Esophagus muscularis mucosa (tissue), 4 donors: ENCODE measurements around the gene TMCC3. TPM values are rescaled to one million over a fixed set of nuclear protein-coding genes. Genes with fewer than 3 reads are reported as not detected.

Source experiments
- DNase-seq: peaks from one replicate; pipeline ENCODE4 v3.0.0-alpha.2; 2017; ENCODE audit errors: extremely low spot score
- H3K27ac ChIP-seq, 4 donors: fragments of 200-600 bp; sonication (generic); replicated peaks in 1 of 4; 1 replicate in 3 of 4; 2 replicates in 1 of 4; pipeline ENCODE4 v1.5.1; 2016 to 2019; ENCODE audit warnings: mild to moderate bottlenecking in 1 of 4
- H3K27me3 ChIP-seq, 4 donors: fragments of 200-600 bp; sonication (generic); one replicate each; pipeline versions ENCODE4 v1.5.1 to v1.6.0; 2016 to 2019
- H3K36me3 ChIP-seq, 4 donors: fragments of 200-600 bp; sonication (generic); one replicate each; pipeline ENCODE4 v1.5.1; 2016 to 2019
- H3K4me1 ChIP-seq, 4 donors: fragments of 200-600 bp; sonication (generic); one replicate each; pipeline ENCODE4 v1.5.1; 2016 to 2019
- H3K4me3 ChIP-seq, 4 donors: fragments of 200-600 bp; sonication (generic); 1 replicate in 2 of 4; 2 replicates in 2 of 4; pipeline ENCODE4 v1.5.1; 2016 to 2019; ENCODE audit warnings: mild to moderate bottlenecking in 4 of 4, moderate library complexity in 1 of 4
- H3K9me3 ChIP-seq, 4 donors: fragments of 200-600 bp; sonication (generic); 1 replicate in 3 of 4; 2 replicates in 1 of 4; pipeline ENCODE4 v1.5.1; 2016 to 2019
- CTCF ChIP-seq, 3 experiments: fragments of 200-600 bp in 2 of 3; fragments of 450-650 bp in 1 of 3; sonication (generic) in 2 of 3; IDR thresholded peaks; one replicate each; pipeline ENCODE4 v1.5.1; 2017 to 2019; ENCODE audit warnings: antibody characterized with exemption in 3 of 3, mild to moderate bottlenecking in 2 of 3, moderate library complexity in 1 of 3
- EP300 ChIP-seq: sonication (generic); formaldehyde crosslinking; IDR thresholded peaks from one replicate; pipeline ENCODE4 v1.6.1; 2017; ENCODE audit warnings: antibody characterized with exemption
- POLR2A ChIP-seq: fragments of 450-650 bp; IDR thresholded peaks from one replicate; pipeline ENCODE4 v1.6.1; 2017; ENCODE audit warnings: antibody characterized with exemption, moderate library complexity, mild to moderate bottlenecking, low read depth
- POLR2AphosphoS5 ChIP-seq, 2 donors: sonication (generic); formaldehyde crosslinking; IDR thresholded peaks; one replicate each; pipeline ENCODE4 v1.6.1; 2017; ENCODE audit warnings: antibody characterized with exemption in 2 of 2
- WGBS: methylation state at CpG from one replicate; pipeline ENCODE4 v1.1.5; 2018; 5-methylcytosine and 5-hydroxymethylcytosine counted together
- intact Hi-C: fragments of 100-400 bp; cut with DNase I; formaldehyde crosslinking; loops from one replicate; pipeline ENCODE4 v1.15.1; 2023
- total RNA-seq, 4 donors: library from RNA; depleted of rRNA; stranded (reverse); fragments of >200 nt; gene quantifications; one replicate each; pipeline versions ENCODE4 v1.1.0 to v1.2.1, GENCODE V29; 2016

The TMCC3 gene
- total RNA-seq, 4 donors from 2014 or later = 17.0 to 30.5 (median 19.5) TPM

DNA sequence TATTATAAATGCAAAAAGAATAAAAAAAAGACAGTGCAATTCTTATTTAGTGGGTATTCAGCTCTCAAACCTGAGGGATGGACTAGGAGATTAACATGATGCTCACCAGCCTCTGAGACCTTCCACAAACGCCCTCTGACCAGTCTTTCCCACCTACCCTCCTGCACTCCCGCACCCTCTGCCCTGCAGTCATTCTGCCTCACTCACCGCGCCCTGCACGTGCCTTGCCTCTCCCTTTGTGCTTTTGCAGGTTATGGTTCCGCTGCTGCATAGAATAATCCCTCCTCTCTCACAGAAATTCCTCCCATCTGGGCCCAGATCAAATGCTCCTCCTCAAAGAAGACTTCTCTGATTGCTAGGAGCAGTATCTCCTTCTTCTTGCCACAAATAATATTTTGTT is 28.5 kb upstream of the TMCC3 start:
- TF ChIP-seq POLR2A = no peak
- TF ChIP-seq EP300 = no peak
- TF ChIP-seq POLR2AphosphoS5 (IDR thresholded peaks at IDR 0.05) = no peak
- TF ChIP-seq CTCF (IDR thresholded peaks at IDR 0.05) = no peak
- Histone ChIP-seq H3K4me1 (peaks cover 0 to 30% (median 19%) of the 10 kb centered on the region in 4 donors), H3K9me3 (no peaks in the 10 kb centered on the region), H3K4me3 (no peak overlapping the region), H3K27ac (no peak overlapping the region), H3K36me3 (no peaks in the 10 kb centered on the region), H3K27me3 (no peaks in the 10 kb centered on the region)
- intact Hi-C loops = no loop called here
- no peak for DNase-seq
- 93% methylated on average over 6 of the region's 6 CpGs for WGBS

DNA sequence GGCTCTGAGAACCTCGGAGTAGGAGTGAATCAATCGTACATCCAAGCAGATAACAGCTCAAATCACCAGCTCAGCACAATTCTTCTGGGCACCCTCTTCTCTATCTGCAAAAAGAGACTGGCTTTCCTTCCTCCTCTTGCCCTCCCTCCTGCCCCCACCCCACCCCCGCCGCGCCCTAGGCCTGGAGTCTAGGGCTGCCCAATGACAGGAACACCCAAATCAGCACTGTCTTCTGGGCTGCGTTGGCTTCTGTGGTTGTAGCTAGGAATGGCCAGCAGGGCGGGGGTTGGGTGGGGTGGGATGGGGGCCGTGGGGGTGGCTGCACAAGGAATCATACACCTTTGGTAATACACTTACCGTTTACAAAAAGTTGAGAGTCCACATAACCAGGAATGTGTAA is 28.0 kb upstream of the TMCC3 start:
- H3K4me1 ChIP-seq = peaks cover 0 to 34% (median 22%) of the 10 kb centered on the region in 4 donors
- intact Hi-C loops = no loop called here
- H3K36me3 ChIP-seq = no peaks in the 10 kb centered on the region
- no peak overlapping the region for H3K4me3 ChIP-seq
- DNase-seq = no peak
- H3K27me3 ChIP-seq = no peaks in the 10 kb centered on the region
- no peak overlapping the region for H3K27ac ChIP-seq
- no peaks in the 10 kb centered on the region for H3K9me3 ChIP-seq
- 82% methylated on average over 7 of the region's 9 CpGs for WGBS
- TF ChIP-seq CTCF (IDR thresholded peaks at IDR 0.05) = no peak
- no peak for TF ChIP-seq POLR2A
- no peak for TF ChIP-seq EP300
- TF ChIP-seq POLR2AphosphoS5 (IDR thresholded peaks at IDR 0.05) = no peak

DNA sequence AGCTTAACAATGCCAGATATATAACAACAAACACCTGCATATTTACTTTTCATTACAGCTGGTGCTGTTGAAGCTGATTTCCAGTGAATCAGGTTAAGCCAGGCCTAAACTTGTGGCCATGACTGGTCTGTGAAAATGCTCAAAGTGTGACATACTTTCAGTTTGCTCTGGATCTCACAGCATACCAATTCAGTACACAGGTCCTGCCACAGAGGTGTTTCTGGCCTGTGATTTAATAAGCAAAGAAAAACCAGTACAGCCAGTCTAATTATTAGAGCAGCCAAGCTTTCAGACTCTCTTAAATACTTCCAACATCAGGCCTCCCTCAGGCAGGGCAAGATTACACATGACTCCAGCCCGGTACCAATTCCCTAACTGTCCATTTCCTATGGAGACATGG is 27.4 kb upstream of the TMCC3 start:
- H3K27ac ChIP-seq = no peak overlapping the region
- H3K4me1 ChIP-seq = peaks cover 0 to 34% (median 21%) of the 10 kb centered on the region in 4 donors
- intact Hi-C loops = no loop called here
- no peaks in the 10 kb centered on the region for H3K36me3 ChIP-seq
- 77% methylated on average over 1 of the region's 1 CpG for WGBS
- H3K27me3 ChIP-seq = no peaks in the 10 kb centered on the region
- TF ChIP-seq POLR2AphosphoS5 (IDR thresholded peaks at IDR 0.05) (no peak), CTCF (IDR thresholded peaks at IDR 0.05) (no peak), EP300 (no peak), POLR2A (no peak)
- H3K4me3 ChIP-seq = no peak overlapping the region
- H3K9me3 ChIP-seq = no peaks in the 10 kb centered on the region
- DNase-seq = no peak

- intact Hi-C loops = no loop called here
- TF ChIP-seq POLR2AphosphoS5 (IDR thresholded peaks at IDR 0.05) (no peak), POLR2A (no peak), CTCF (IDR thresholded peaks at IDR 0.05) (no peak), EP300 (no peak)
- no peak for DNase-seq
Measured at GRCh38 chr12:94676922-94677321, 26.6 kb upstream of the TMCC3 start.

DNA sequence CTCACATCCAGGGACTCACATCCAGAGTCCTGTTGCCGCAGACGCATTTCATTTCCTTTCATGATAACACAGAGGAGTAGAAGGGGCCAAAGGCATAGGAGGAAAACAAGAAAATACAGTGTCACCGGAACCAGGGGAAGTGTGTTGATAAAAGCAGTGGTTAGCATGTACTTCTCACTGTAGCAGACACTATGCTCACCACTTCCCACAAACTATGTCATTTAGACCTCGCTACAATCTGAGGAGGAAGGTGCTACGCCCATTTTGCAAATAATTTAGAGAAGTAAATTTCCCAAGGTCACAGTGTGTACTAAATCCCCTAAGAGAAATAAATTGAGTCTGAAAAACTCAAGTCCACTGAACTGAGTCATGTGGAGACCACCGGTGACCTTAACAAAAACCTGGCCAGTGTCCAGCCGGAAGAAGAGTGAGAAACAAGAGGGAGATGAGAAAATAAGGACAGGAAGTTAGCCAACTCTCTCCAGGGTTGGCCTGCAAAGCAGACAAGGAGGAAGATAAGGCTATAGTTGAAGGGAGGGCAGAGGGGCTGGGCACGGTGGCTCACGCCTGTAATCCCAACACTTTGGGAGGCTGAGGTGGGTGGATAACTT is 25.8 kb upstream of the TMCC3 start:
- H3K4me3 ChIP-seq = no peak overlapping the region
- peak overlapping the region in 2 of 4 donors; percentile 41 to 50 for H3K27ac ChIP-seq
- DNase-seq = no peak
- TF ChIP-seq POLR2A (no peak), POLR2AphosphoS5 (IDR thresholded peaks at IDR 0.05) (peak; percentile 14 to 15)
- WGBS = 63% methylated on average over 9 of the region's 9 CpGs
- intact Hi-C loops = no loop called here
- H3K4me1 ChIP-seq = peaks cover 0 to 34% (median 21%) of the 10 kb centered on the region in 4 donors
- no peaks in the 10 kb centered on the region for H3K9me3 ChIP-seq
- H3K36me3 ChIP-seq = no peaks in the 10 kb centered on the region
- H3K27me3 ChIP-seq = no peaks in the 10 kb centered on the region

More at GRCh38 chr12:94676922-94677321, 26.6 kb upstream of the TMCC3 start:
- Histone ChIP-seq H3K27ac (peak overlapping the region in 1 of 4 donors; percentile 41), H3K4me3 (no peak overlapping the region), H3K36me3 (no peaks in the 10 kb centered on the region), H3K9me3 (no peaks in the 10 kb centered on the region), H3K4me1 (peaks cover 0 to 34% (median 21%) of the 10 kb centered on the region in 4 donors), H3K27me3 (no peaks in the 10 kb centered on the region)
- WGBS = 93% methylated on average over 2 of the region's 2 CpGs
